Right cardiac atrium (tissue), 5 donors: Measurements from ENCODE around the gene TAS1R1. TPM values are rescaled to one million over a fixed set of nuclear protein-coding genes. Genes with fewer than 3 reads are reported as not detected.
"Not testable (repeated sequence)": the region's sequence is repeated elsewhere in the genome, so short reads cannot be mapped to it uniquely, and the experiment has no call there.

Experiments
- ATAC-seq, 2 donors: fragments of 200-7000 bp; cut with Tn5 transposase; one replicate each; pipeline versions ENCODE4 v1.8.0 to v1.9.1; 2020; ENCODE audit warnings: moderate library complexity in 2 of 2, mild to moderate bottlenecking in 1 of 2
- DNase-seq, 3 donors: peaks; one replicate each; pipeline ENCODE4 v3.0.0-alpha.2; 2020
- H3K27ac ChIP-seq: one replicate; pipeline ENCODE4 v1.5.1; 2013; ENCODE audit warnings: mild to moderate bottlenecking, low read length, control low read depth, moderate library complexity
- H3K27me3 ChIP-seq: one replicate; pipeline ENCODE4 v1.6.1; 2013; ENCODE audit not compliant: control insufficient read depth, insufficient read depth
- H3K4me1 ChIP-seq: one replicate; pipeline ENCODE4 v1.6.1; 2013; ENCODE audit warnings: low read length; ENCODE audit not compliant: control insufficient read depth, insufficient read depth
- H3K4me3 ChIP-seq: one replicate; pipeline ENCODE4 v1.5.1; 2013; ENCODE audit warnings: low read length, control low read depth
- H3K9me3 ChIP-seq: one replicate; pipeline ENCODE4 v1.6.1; 2013; ENCODE audit warnings: low read length; ENCODE audit not compliant: control insufficient read depth
- WGBS: extraction: QIAGEN DNeasy Blood & Tissue Kit; methylation state at CpG from one replicate; pipeline ENCODE4 v1.1.7; 2013; 5-methylcytosine and 5-hydroxymethylcytosine counted together
- intact Hi-C, 4 donors: fragments of 100-400 bp; cut with DNase I; formaldehyde crosslinking; loops; one replicate each; pipeline versions ENCODE4 v1.11.0 to v1.14.0; 2022 to 2023
- polyA plus RNA-seq: library from polyadenylated mRNA; stranded (reverse); fragments of 200-250 nt; gene quantifications from one replicate; pipeline ENCODE4 v1.2.3, GENCODE V29; 2013
- total RNA-seq, 4 donors: library from RNA; stranded (reverse); fragmentation: NEBNext Ultra II Directional; extraction: Animal tissue kit (Norgen Biotek cat#: 25700); gene quantifications; one replicate each; pipeline ENCODE4 v1.2.1, GENCODE V29; 2021
- donor health status: healthy with polysubstance abuse.
- donor health status: DM: no; HTN: yes; CAD: no.
- donor health status: DM: no; HTN: no; CAD: no.
- donor health status: DM: no; HTN: yes; CAD: no; lungs with severe emphysema.
- donor health status: DM: yes; HTN: yes; CAD: no.

Gene TAS1R1
- total and polyA plus RNA-seq, 5 donors, result not detected

- 91% methylated on average over 38 of the region's 38 CpGs for WGBS
- Histone ChIP-seq H3K4me1 (peaks cover 12% of the 10 kb centered on the region), H3K27me3 (no peaks in the 10 kb centered on the region)
These were observed 37.9 kb downstream of the TAS1R1 start for GRCh38 chr1:6592865-6593593.

GRCh38 chr1:6593810-6594209, 38.7 kb downstream of the TAS1R1 start:
- WGBS, result 95% methylated on average over 15 of the region's 15 CpGs
- Histone ChIP-seq H3K9me3 (no peaks in the 10 kb centered on the region), H3K27me3 (no peaks in the 10 kb centered on the region), H3K27ac (no peak overlapping the region), H3K4me1 (peaks cover 12% of the 10 kb centered on the region), H3K4me3 (no peak overlapping the region)
- intact Hi-C loops, result no loop called here
- DNase-seq, result no peak
- ATAC-seq, result no peak

More at GRCh38 chr1:6592865-6593593, 37.9 kb downstream of the TAS1R1 start:
- no peak overlapping the region for H3K4me3 ChIP-seq
- no peak for ATAC-seq
- H3K27ac ChIP-seq, result no peak overlapping the region
- peak in 1 of 3 donors; percentile 59 for DNase-seq
- intact Hi-C loops, result no loop called here
- no peaks in the 10 kb centered on the region for H3K9me3 ChIP-seq

- ATAC-seq, result no peak
- WGBS, result 88% methylated on average over 11 of the region's 11 CpGs
These were observed 40.1 kb downstream of the TAS1R1 start for GRCh38 chr1:6594977-6595740.

GRCh38 chr1:6596351-6596750, 41.2 kb downstream of the TAS1R1 start:
- DNase-seq (peak in 1 of 3 donors; percentile 57), ATAC-seq (no peak)
- Histone ChIP-seq H3K9me3 (no peaks in the 10 kb centered on the region), H3K27ac (peak overlapping the region; percentile 30), H3K4me3 (no peak overlapping the region), H3K4me1 (peaks cover 16% of the 10 kb centered on the region), H3K27me3 (no peaks in the 10 kb centered on the region)
- intact Hi-C loops, result no loop called here
- WGBS, result 53% methylated on average over 7 of the region's 7 CpGs

More at GRCh38 chr1:6594977-6595740, 40.1 kb downstream of the TAS1R1 start:
- peak in 1 of 3 donors; percentile 41 for DNase-seq
- H3K4me3 ChIP-seq, result no peak overlapping the region
- H3K4me1 ChIP-seq, result peaks cover 16% of the 10 kb centered on the region
- intact Hi-C loops, result no loop called here
- H3K9me3 ChIP-seq, result no peaks in the 10 kb centered on the region
- H3K27ac ChIP-seq, result no peak overlapping the region
- H3K27me3 ChIP-seq, result no peaks in the 10 kb centered on the region

- Histone ChIP-seq H3K9me3 (no peaks in the 10 kb centered on the region), H3K4me1 (peaks cover 16% of the 10 kb centered on the region), H3K27ac (peak overlapping the region; percentile 53), H3K4me3 (no peak overlapping the region), H3K27me3 (no peaks in the 10 kb centered on the region)
- intact Hi-C loops, result no loop called here
- DNase-seq, result peak in 2 of 3 donors; percentile 46 to 59
- 67% methylated on average over 15 of the region's 15 CpGs for WGBS
- no peak for ATAC-seq
These were observed 42.0 kb downstream of the TAS1R1 start for GRCh38 chr1:6596886-6597776.

- H3K27ac ChIP-seq, result peak overlapping the region; percentile 53
- H3K4me3 ChIP-seq, result no peak overlapping the region
- peaks cover 16% of the 10 kb centered on the region for H3K4me1 ChIP-seq
- no peaks in the 10 kb centered on the region for H3K27me3 ChIP-seq
- WGBS, result 75% methylated on average over 6 of the region's 6 CpGs
- ATAC-seq (no peak), DNase-seq (no peak)
- H3K9me3 ChIP-seq, result no peaks in the 10 kb centered on the region
- intact Hi-C loops, result no loop called here
These were observed 42.6 kb downstream of the TAS1R1 start for GRCh38 chr1:6597777-6598131.

GRCh38 chr1:6599141-6599975, 44.3 kb downstream of the TAS1R1 start:
- no peak for ATAC-seq
- Histone ChIP-seq H3K27ac (peak overlapping the region; percentile 9), H3K4me1 (peaks cover 21% of the 10 kb centered on the region), H3K4me3 (peak overlapping the region; percentile 11), H3K27me3 (no peaks in the 10 kb centered on the region), H3K9me3 (no peaks in the 10 kb centered on the region)
- DNase-seq, result peak in 1 of 3 donors; percentile 70
- intact Hi-C loops, result no loop called here
- 73% methylated on average over 31 of the region's 31 CpGs for WGBS

- WGBS, result 62% methylated on average over 8 of the region's 8 CpGs
- peak overlapping the region; percentile 73 for H3K4me3 ChIP-seq
- not testable (repeated sequence) for H3K27ac ChIP-seq, H3K27me3 ChIP-seq, ATAC-seq, H3K9me3 ChIP-seq
- peak in 1 of 3 donors; percentile 40 for DNase-seq
- intact Hi-C loops, result loop anchor here in 1 of 4 donors (2.0 kb wide), 1 partner anchor 27 kb away; no protein-coding TSS in a partner anchor
- peaks cover 21% of the 10 kb centered on the region for H3K4me1 ChIP-seq
These were observed 44.9 kb downstream of the TAS1R1 start for GRCh38 chr1:6599991-6600390.

GRCh38 chr1:6600410-6601048, 45.4 kb downstream of the TAS1R1 start:
- no peaks in the 10 kb centered on the region for H3K9me3 ChIP-seq
- H3K27ac ChIP-seq, result peak overlapping the region; percentile 92
- H3K27me3 ChIP-seq, result no peaks in the 10 kb centered on the region
- intact Hi-C loops, result loop anchor here in 1 of 4 donors (2.0 kb wide), 1 partner anchor 26 kb away; no protein-coding TSS in a partner anchor
- H3K4me1 ChIP-seq, result peaks cover 21% of the 10 kb centered on the region
- ATAC-seq (peak in 1 of 2 donors; percentile 7), DNase-seq (peak in 1 of 3 donors; percentile 57)
- peak overlapping the region; percentile 73 for H3K4me3 ChIP-seq
- WGBS, result 15% methylated on average over 10 of the region's 10 CpGs
